CD8-positive, alpha-beta memory T cell (primary cell): ENCODE results near the gene ANKRD22. TPM values are rescaled to one million over a fixed set of nuclear protein-coding genes. Genes with fewer than 3 reads are reported as not detected.
A peak's percentile ranks its signal among the peaks of the same experiment; 100 is the strongest.
"Not testable (repeated sequence)": the region's sequence is repeated elsewhere in the genome, so short reads cannot be mapped to it uniquely, and the experiment has no call there.

Source experiments
- CTCF ChIA-PET: fragments of 350-600 bp; sonication (Branson Sonifier 250); formaldehyde crosslinking; loops from one replicate; lab custom pipeline; 2021; ENCODE audit warnings: antibody characterized with exemption; lab: Charles Lee
- POLR2A ChIA-PET: fragments of 350-600 bp; sonication (Branson Sonifier 250); formaldehyde crosslinking; loops from one replicate; lab custom pipeline; 2021; ENCODE audit warnings: antibody characterized with exemption; lab: Charles Lee
- DNase-seq, 5 donors: peaks; one replicate each; pipeline versions ENCODE4 v3.0.0 to v3.0.0-alpha.2; 2020 to 2022; ENCODE audit warnings: mixed read lengths in 1 of 5
- H3K27ac ChIP-seq: one replicate; pipeline ENCODE4 v1.7.0; 2013; ENCODE audit warnings: low read depth, mild to moderate bottlenecking, low read length, moderate library complexity
- H3K27me3 ChIP-seq: 2 replicates; pipeline ENCODE4 v1.7.0; 2013; ENCODE audit warnings: low read length, mild to moderate bottlenecking; ENCODE audit not compliant: insufficient read depth, poor library complexity, severe bottlenecking
- H3K36me3 ChIP-seq: 2 replicates; pipeline ENCODE4 v1.7.0; 2013; ENCODE audit warnings: mild to moderate bottlenecking, low read length, moderate library complexity; ENCODE audit not compliant: insufficient read depth
- H3K4me1 ChIP-seq: 2 replicates; pipeline ENCODE4 v1.7.0; 2013; ENCODE audit warnings: mild to moderate bottlenecking, low read length, moderate library complexity; ENCODE audit not compliant: insufficient read depth
- H3K4me3 ChIP-seq: 2 replicates; pipeline ENCODE4 v1.7.0; 2013; ENCODE audit warnings: mild to moderate bottlenecking, low read length
- H3K9me3 ChIP-seq: 2 replicates; pipeline ENCODE4 v1.7.0; 2013; ENCODE audit warnings: mild to moderate bottlenecking, low read length
- H3K27ac Mint-ChIP-seq, 8 donors: one replicate each; pipeline ENCODE4 v1.8.0; 2020 to 2021; ENCODE audit warnings: mixed read lengths in 8 of 8, mild to moderate bottlenecking in 6 of 8, inconsistent platforms in 3 of 8, moderate library complexity in 3 of 8
- H3K27me3 Mint-ChIP-seq, 2 donors: one replicate each; pipeline ENCODE4 v1.8.0; 2020 to 2021; ENCODE audit warnings: mixed read lengths in 2 of 2, mild to moderate bottlenecking in 1 of 2, moderate library complexity in 1 of 2
- H3K36me3 Mint-ChIP-seq, 3 donors: one replicate each; pipeline ENCODE4 v1.8.0; 2020 to 2021; ENCODE audit warnings: mixed read lengths in 3 of 3, inconsistent platforms in 1 of 3, mild to moderate bottlenecking in 1 of 3
- H3K4me1 Mint-ChIP-seq, 3 donors: one replicate each; pipeline ENCODE4 v1.8.0; 2020 to 2021; ENCODE audit warnings: mixed read lengths in 3 of 3, inconsistent platforms in 1 of 3, mild to moderate bottlenecking in 1 of 3
- H3K4me3 Mint-ChIP-seq, 7 donors: one replicate each; pipeline ENCODE4 v1.8.0; 2020 to 2021; ENCODE audit warnings: mixed read lengths in 7 of 7, mild to moderate bottlenecking in 6 of 7, moderate library complexity in 4 of 7, inconsistent platforms in 2 of 7
- H3K9me3 Mint-ChIP-seq, 5 donors: one replicate each; pipeline ENCODE4 v1.8.0; 2020 to 2022; ENCODE audit warnings: mixed read lengths in 5 of 5, mild to moderate bottlenecking in 3 of 5, moderate library complexity in 2 of 5, inconsistent platforms in 1 of 5
- polyA plus RNA-seq: library from polyadenylated mRNA; unstranded; fragments of 300-500 nt; fragmentation: Illumina TruSeq; gene quantifications from one replicate; pipeline ENCODE4 v1.2.3, GENCODE V29; 2021
- total RNA-seq, 2 experiments: library from RNA; stranded (reverse); gene quantifications; one replicate each; pipeline ENCODE4 v1.2.3, GENCODE V29; 2021

Gene ANKRD22
- total and polyA plus RNA-seq, 3 experiments from 2014 or later = 0.63 TPM; not detected in 2

- H3K9me3 ChIP-seq, DNase-seq, H3K9me3 Mint-ChIP-seq, H3K27ac ChIP-seq, H3K36me3 ChIP-seq, H3K27me3 Mint-ChIP-seq, H3K27me3 ChIP-seq: not testable (repeated sequence)
- H3K4me1 Mint-ChIP-seq = peaks cover 72 to 91% (median 87%) of the 10 kb centered on the region in 3 donors
- Histone ChIP-seq H3K4me3 (peak overlapping the region; percentile 74), H3K4me1 (peaks cover 72% of the 10 kb centered on the region)
- ChIA-PET CTCF (interaction anchor here (0.8 to 1.6 kb wide), 3 partner anchors 9 to 52 kb away, joined by 3 read pairs; no protein-coding TSS in a partner anchor), POLR2A (interaction anchor here (0.8 to 1.1 kb wide), 2 partner anchors 9 to 531 kb away, joined by 3 read pairs; partner anchors contain the start of gene IFIT5)
- peaks cover 0 to 14% (median 1%) of the 10 kb centered on the region in 3 donors for H3K36me3 Mint-ChIP-seq
- peak overlapping the region; percentile 93 to 100 (median 98) for H3K4me3 Mint-ChIP-seq
- H3K27ac Mint-ChIP-seq = peak overlapping the region; percentile 74 to 98 (median 86)
These were observed 31.2 kb upstream of the ANKRD22 start for GRCh38 chr10:88882646-88883447.

- Histone ChIP-seq H3K4me3 (peak overlapping the region; percentile 74), H3K27me3 (no peaks in the 10 kb centered on the region), H3K4me1 (peaks cover 64% of the 10 kb centered on the region), H3K9me3 (no peaks in the 10 kb centered on the region), H3K27ac (no peak overlapping the region), H3K36me3 (no peaks in the 10 kb centered on the region)
- Mint-ChIP-seq H3K4me1 (peaks cover 69 to 84% (median 79%) of the 10 kb centered on the region in 3 donors), H3K27me3 (no peaks in the 10 kb centered on the region), H3K36me3 (peaks cover 0 to 14% (median 1%) of the 10 kb centered on the region in 3 donors), H3K27ac (peak overlapping the region; percentile 79 to 98 (median 94)), H3K4me3 (peak overlapping the region; percentile 93 to 100 (median 98)), H3K9me3 (peaks cover 0 to 2% (median 0%) of the 10 kb centered on the region in 5 donors)
- POLR2A ChIA-PET = interaction anchor here (0.8 to 1.1 kb wide), 3 partner anchors 8 to 532 kb away, joined by 3 read pairs; partner anchors contain the start of genes FAS and IFIT5
- no peak for DNase-seq
- CTCF ChIA-PET = interaction anchor here (0.9 to 2.0 kb wide), 5 partner anchors 10 to 51 kb away, joined by 3 to 6 read pairs (median 3); no protein-coding TSS in a partner anchor
These were observed 30.4 kb upstream of the ANKRD22 start for GRCh38 chr10:88881922-88882645.

- Histone ChIP-seq H3K4me1 (peaks cover 59% of the 10 kb centered on the region), H3K4me3 (peak overlapping the region; percentile 74), H3K27me3 (no peaks in the 10 kb centered on the region), H3K36me3 (no peaks in the 10 kb centered on the region), H3K27ac (peak overlapping the region; percentile 80), H3K9me3 (no peaks in the 10 kb centered on the region)
- Mint-ChIP-seq H3K4me1 (peaks cover 63 to 76% (median 71%) of the 10 kb centered on the region in 3 donors), H3K4me3 (peak overlapping the region; percentile 93 to 100 (median 98)), H3K27me3 (no peaks in the 10 kb centered on the region), H3K27ac (peak overlapping the region; percentile 79 to 99 (median 96)), H3K9me3 (peaks cover 0 to 2% (median 0%) of the 10 kb centered on the region in 5 donors), H3K36me3 (peaks cover 0 to 14% (median 1%) of the 10 kb centered on the region in 3 donors)
- POLR2A ChIA-PET = interaction anchor here (0.9 to 2.1 kb wide), 2 partner anchors 50 to 109 kb away, joined by 3 to 10 read pairs; partner anchors contain the start of gene FAS
- CTCF ChIA-PET = interaction anchor here (0.9 to 2.0 kb wide), 4 partner anchors 11 to 52 kb away, joined by 3 to 6 read pairs (median 4); no protein-coding TSS in a partner anchor
- DNase-seq = no peak
These were observed 29.7 kb upstream of the ANKRD22 start for GRCh38 chr10:88881320-88881719.

GRCh38 chr10:88880282-88881076, 28.8 kb upstream of the ANKRD22 start:
- peaks cover 57 to 67% (median 63%) of the 10 kb centered on the region in 3 donors for H3K4me1 Mint-ChIP-seq
- peak overlapping the region; percentile 80 for H3K27ac ChIP-seq
- H3K36me3 ChIP-seq = no peaks in the 10 kb centered on the region
- H3K27me3 Mint-ChIP-seq = no peaks in the 10 kb centered on the region
- no peaks in the 10 kb centered on the region for H3K9me3 ChIP-seq
- peaks cover 0 to 14% (median 1%) of the 10 kb centered on the region in 3 donors for H3K36me3 Mint-ChIP-seq
- H3K4me1 ChIP-seq = peaks cover 58% of the 10 kb centered on the region
- peak overlapping the region; percentile 79 to 99 (median 96) for H3K27ac Mint-ChIP-seq
- peaks cover 0 to 2% (median 0%) of the 10 kb centered on the region in 5 donors for H3K9me3 Mint-ChIP-seq
- peak overlapping the region; percentile 74 for H3K4me3 ChIP-seq
- no peaks in the 10 kb centered on the region for H3K27me3 ChIP-seq
- H3K4me3 Mint-ChIP-seq = peak overlapping the region; percentile 93 to 100 (median 98)
- DNase-seq = peak; percentile 54 to 81 (median 73)
- ChIA-PET POLR2A (interaction anchor here (0.7 to 2.1 kb wide), 12 partner anchors 9 to 1018 kb away, joined by 3 to 13 read pairs (median 5); partner anchors contain the start of genes CH25H, FAS and RNLS), CTCF (interaction anchor here (0.9 to 2.4 kb wide), 8 partner anchors 10 to 55 kb away, joined by 3 to 19 read pairs (median 5); no protein-coding TSS in a partner anchor)

- ChIA-PET CTCF (interaction anchor here (0.9 to 2.4 kb wide), 7 partner anchors 9 to 55 kb away, joined by 3 to 19 read pairs (median 5); no protein-coding TSS in a partner anchor), POLR2A (interaction anchor here (0.6 to 2.1 kb wide), 15 partner anchors 9 to 1017 kb away, joined by 3 to 13 read pairs (median 5); partner anchors contain the start of genes CH25H, FAS and RNLS)
- Histone ChIP-seq H3K27ac (peak within 1 kb of the TSS; percentile 80), H3K36me3 (no peaks in the 10 kb centered on the region), H3K4me1 (peaks cover 53% of the 10 kb centered on the region), H3K27me3 (no peaks in the 10 kb centered on the region), H3K9me3 (no peaks in the 10 kb centered on the region), H3K4me3 (peak within 1 kb of the TSS; percentile 74)
- H3K27ac Mint-ChIP-seq = peak within 1 kb of the TSS; percentile 79 to 99 (median 96)
- peak within 1 kb of the TSS; percentile 93 to 100 (median 98) for H3K4me3 Mint-ChIP-seq
- peaks cover 0 to 14% (median 1%) of the 10 kb centered on the region in 3 donors for H3K36me3 Mint-ChIP-seq
- H3K4me1 Mint-ChIP-seq = peaks cover 51 to 60% (median 55%) of the 10 kb centered on the region in 3 donors
- H3K27me3 Mint-ChIP-seq = no peaks in the 10 kb centered on the region
- peaks cover 0 to 2% (median 0%) of the 10 kb centered on the region in 5 donors for H3K9me3 Mint-ChIP-seq
- peak; percentile 60 to 84 (median 76) for DNase-seq
These were observed 28.1 kb upstream of the ANKRD22 start, which contains the start of gene STAMBPL1 for GRCh38 chr10:88879534-88880281. Gene STAMBPL1 (plus strand): TSS chr10:88880245. CDS start chr10:88901709, 21,464 bp downstream.

GRCh38 chr10:88877298-88877697, 25.7 kb upstream of the ANKRD22 start:
- H3K4me1 Mint-ChIP-seq = peaks cover 29 to 36% (median 31%) of the 10 kb centered on the region in 3 donors
- H3K27me3 Mint-ChIP-seq = no peaks in the 10 kb centered on the region
- H3K27ac ChIP-seq = no peak overlapping the region

More at GRCh38 chr10:88877298-88877697, 25.7 kb upstream of the ANKRD22 start:
- Histone ChIP-seq H3K36me3 (no peaks in the 10 kb centered on the region), H3K4me3 (no peak overlapping the region), H3K4me1 (peaks cover 29% of the 10 kb centered on the region), H3K9me3 (no peaks in the 10 kb centered on the region), H3K27me3 (no peaks in the 10 kb centered on the region)
- Mint-ChIP-seq H3K36me3 (peaks cover 0 to 12% (median 0%) of the 10 kb centered on the region in 3 donors), H3K9me3 (peaks cover 0 to 2% (median 0%) of the 10 kb centered on the region in 5 donors), H3K4me3 (peak overlapping the region in 1 of 7 donors; percentile 59), H3K27ac (no peak overlapping the region)
- ChIA-PET POLR2A (no interaction called here), CTCF (interaction anchor here (1.1 kb wide), 1 partner anchor 54 kb away, joined by 3 read pairs; no protein-coding TSS in a partner anchor)
- DNase-seq = no peak
